IPS DF 6.9 (cell line): Measurements from ENCODE around the gene SLC39A11.
"Not testable (repeated sequence)": the region's sequence is repeated elsewhere in the genome, so short reads cannot be mapped to it uniquely, and the experiment has no call there.

Experiments used
- DNase-seq: peaks from one replicate; pipeline ENCODE4 v3.0.0-alpha.2; 2013; ENCODE audit warnings: low read depth, low spot score
- H3K27ac ChIP-seq: one replicate; pipeline ENCODE4 v1.5.1; 2013; ENCODE audit warnings: low read length, control low read depth
- H3K27me3 ChIP-seq: 2 replicates; pipeline ENCODE4 v1.6.1; 2013; ENCODE audit warnings: mild to moderate bottlenecking, low read length; ENCODE audit not compliant: control insufficient read depth, insufficient read depth
- H3K36me3 ChIP-seq: 2 replicates; pipeline ENCODE4 v1.6.1; 2013; ENCODE audit warnings: low read length; ENCODE audit not compliant: control insufficient read depth, insufficient read depth
- H3K4me1 ChIP-seq: 2 replicates; pipeline ENCODE4 v1.6.1; 2013; ENCODE audit warnings: low read length; ENCODE audit not compliant: control insufficient read depth, insufficient read depth
- H3K4me3 ChIP-seq: 2 replicates; pipeline ENCODE4 v1.5.1; 2013; ENCODE audit warnings: mild to moderate bottlenecking, low read length
- H3K9me3 ChIP-seq: 2 replicates; pipeline ENCODE4 v1.6.1; 2013; ENCODE audit warnings: low read length, inconsistent platforms; ENCODE audit not compliant: control insufficient read depth, insufficient read depth
- WGBS: extraction: QIAGEN DNeasy Blood & Tissue Kit; methylation state at CpG from one replicate; pipeline ENCODE4 v1.1.7; 2013; ENCODE audit warnings: mixed read lengths, missing lambda C conversion rate; ENCODE audit not compliant: insufficient read length, insufficient coverage; 5-methylcytosine and 5-hydroxymethylcytosine counted together

SLC39A11 gene

GRCh38 chr17:72843591-72843990 lies 248.9 kb downstream of the SLC39A11 start:
- Histone ChIP-seq H3K36me3 (no peaks in the 10 kb centered on the region), H3K27ac (no peak overlapping the region), H3K27me3 (no peaks in the 10 kb centered on the region), H3K4me1 (no peaks in the 10 kb centered on the region), H3K9me3 (no peaks in the 10 kb centered on the region), H3K4me3 (no peak overlapping the region)
- WGBS = no CpG with 5 or more reads among the region's 6 CpGs
- DNase-seq = no peak

GRCh38 chr17:72840019-72840418 lies 252.5 kb downstream of the SLC39A11 start:
- Histone ChIP-seq H3K4me1 (no peaks in the 10 kb centered on the region), H3K36me3 (no peaks in the 10 kb centered on the region), H3K4me3 (no peak overlapping the region), H3K27ac (no peak overlapping the region), H3K27me3 (no peaks in the 10 kb centered on the region), H3K9me3 (no peaks in the 10 kb centered on the region)
- no peak for DNase-seq

GRCh38 chr17:72839131-72839725 lies 253.3 kb downstream of the SLC39A11 start:
- no peaks in the 10 kb centered on the region for H3K4me1 ChIP-seq
- H3K27me3 ChIP-seq = no peaks in the 10 kb centered on the region
- no peak overlapping the region for H3K4me3 ChIP-seq
- H3K9me3 ChIP-seq = no peaks in the 10 kb centered on the region
- H3K36me3 ChIP-seq = no peaks in the 10 kb centered on the region
- no CpG with 5 or more reads among the region's 2 CpGs for whole genome bisulfite sequencing
- no peak overlapping the region for H3K27ac ChIP-seq
- no peak for DNase-seq

GRCh38 chr17:72838581-72838980 lies 253.9 kb downstream of the SLC39A11 start:
- Histone ChIP-seq H3K27ac (no peak overlapping the region), H3K27me3 (no peaks in the 10 kb centered on the region), H3K4me1 (no peaks in the 10 kb centered on the region), H3K4me3 (no peak overlapping the region), H3K9me3 (no peaks in the 10 kb centered on the region), H3K36me3 (no peaks in the 10 kb centered on the region)
- no peak for DNase-seq
- WGBS = no CpG with 5 or more reads among the region's 5 CpGs

- Histone ChIP-seq H3K36me3 (no peaks in the 10 kb centered on the region), H3K4me3 (no peak overlapping the region), H3K9me3 (no peaks in the 10 kb centered on the region), H3K27me3 (no peaks in the 10 kb centered on the region), H3K4me1 (no peaks in the 10 kb centered on the region), H3K27ac (no peak overlapping the region)
- WGBS = no CpG with 5 or more reads among the region's 5 CpGs
- no peak for DNase-seq
These were observed 254.4 kb downstream of the SLC39A11 start for GRCh38 chr17:72838068-72838467.

- Histone ChIP-seq H3K27ac (no peak overlapping the region), H3K27me3 (no peaks in the 10 kb centered on the region), H3K9me3 (no peaks in the 10 kb centered on the region), H3K4me3 (no peak overlapping the region), H3K4me1 (no peaks in the 10 kb centered on the region), H3K36me3 (no peaks in the 10 kb centered on the region)
- DNase-seq = no peak
- no CpG with 5 or more reads among the region's 1 CpG for WGBS
These were observed 255.2 kb downstream of the SLC39A11 start for GRCh38 chr17:72837335-72837734.

GRCh38 chr17:72833128-72833765 lies 259.2 kb downstream of the SLC39A11 start:
- Histone ChIP-seq H3K27me3 (no peaks in the 10 kb centered on the region), H3K4me3 (no peak overlapping the region), H3K9me3 (no peaks in the 10 kb centered on the region), H3K36me3 (no peaks in the 10 kb centered on the region), H3K27ac (no peak overlapping the region), H3K4me1 (no peaks in the 10 kb centered on the region)
- WGBS = no CpG with 5 or more reads among the region's 4 CpGs
- no peak for DNase-seq

GRCh38 chr17:72832306-72832705 lies 260.2 kb downstream of the SLC39A11 start:
- Histone ChIP-seq H3K27me3 (no peaks in the 10 kb centered on the region), H3K4me3 (no peak overlapping the region), H3K9me3 (no peaks in the 10 kb centered on the region), H3K27ac (no peak overlapping the region), H3K36me3 (no peaks in the 10 kb centered on the region), H3K4me1 (no peaks in the 10 kb centered on the region)
- no peak for DNase-seq
- WGBS = no CpG with 5 or more reads among the region's 6 CpGs

GRCh38 chr17:72829883-72830282 lies 262.6 kb downstream of the SLC39A11 start:
- DNase-seq = no peak
- Histone ChIP-seq H3K36me3 (no peaks in the 10 kb centered on the region), H3K4me1 (no peaks in the 10 kb centered on the region), H3K27ac (no peak overlapping the region), H3K27me3 (no peaks in the 10 kb centered on the region), H3K4me3 (no peak overlapping the region), H3K9me3 (peaks cover 1% of the 10 kb centered on the region)
- no CpG with 5 or more reads among the region's 4 CpGs for WGBS

- H3K4me1 ChIP-seq = no peaks in the 10 kb centered on the region
These were observed 265.9 kb downstream of the SLC39A11 start for GRCh38 chr17:72826602-72827001.

GRCh38 chr17:72826059-72826458 lies 266.4 kb downstream of the SLC39A11 start:
- not testable (repeated sequence) for H3K27me3 ChIP-seq, H3K27ac ChIP-seq, H3K4me3 ChIP-seq, H3K36me3 ChIP-seq, H3K4me1 ChIP-seq, DNase-seq, H3K9me3 ChIP-seq
- WGBS = no CpG with 5 or more reads among the region's 2 CpGs

More at GRCh38 chr17:72826602-72827001, 265.9 kb downstream of the SLC39A11 start:
- Histone ChIP-seq H3K27me3 (no peaks in the 10 kb centered on the region; the same call in 1 of the 2 replicates), H3K27ac (no peak overlapping the region), H3K9me3 (peaks cover 1% of the 10 kb centered on the region), H3K36me3 (no peaks in the 10 kb centered on the region), H3K4me3 (no peak overlapping the region)
- no CpG with 5 or more reads among the region's 4 CpGs for WGBS
- DNase-seq = no peak
